Measurements from ENCODE around the gene ATF3. TPM values are rescaled to one million over a fixed set of nuclear protein-coding genes. Genes with fewer than 3 reads are reported as not detected.

ATF3 gene
- total and polyA plus RNA-seq, 4 donors: 1.1 to 8.8 (median 5.5) TPM

- no peak for TF ChIP-seq CTCF (IDR thresholded peaks at IDR 0.05; ENCODE audit: low read depth, low read length, missing input control)
- no peak for TF ChIP-seq YY1 (IDR thresholded peaks at IDR 0.05)
- no peak for TF ChIP-seq FOXA1 (IDR thresholded peaks at IDR 0.05)
- TF ChIP-seq HNF4A (conservative IDR thresholded peaks at IDR 0.05): no peak
- TF ChIP-seq TAF1 (conservative IDR thresholded peaks at IDR 0.05): peak; percentile 90
- no peak for TF ChIP-seq JUND (IDR thresholded peaks at IDR 0.05)
- TF ChIP-seq FOXA2 (IDR thresholded peaks at IDR 0.05): no peak
- TF ChIP-seq MAX (IDR thresholded peaks at IDR 0.05): no peak
- TF ChIP-seq GABPA (IDR thresholded peaks at IDR 0.05 in 1 of 2, conservative IDR thresholded peaks at IDR 0.05 in 1 of 2): no peak
Observed at GRCh38 chr1:212607913-212608391, 609 bp upstream of the ATF3 start (continued).

GRCh38 chr1:212608959-212609700 is 569 bp downstream of the ATF3 start:
- Histone ChIP-seq H3K4me1 (ENCODE audit: control insufficient read depth in 4 of 4, insufficient read depth in 4 of 4, low read length in 3 of 4) (peaks cover 0 to 19% (median 6%) of the 10 kb centered on the region in 4 donors), H3K27ac (ENCODE audit: low read depth in 1 of 2, low read length in 2 of 2) (peak overlapping the region; percentile 88 to 97), H3K9ac (ENCODE audit: low read depth in 1 of 2, low read length in 2 of 2) (peak overlapping the region; percentile 90 to 97), H3K36me3 (ENCODE audit: control insufficient read depth in 4 of 4, insufficient read depth in 3 of 4, low read depth in 1 of 4, low read length in 3 of 4) (no peaks in the 10 kb centered on the region), H3K9me3 (ENCODE audit: control insufficient read depth in 4 of 4, low read length in 3 of 4) (no peaks in the 10 kb centered on the region), H3K4me3 (ENCODE audit: low read depth in 1 of 3, low read length in 3 of 3) (peak overlapping the region; percentile 72 to 80 (median 78)), H3K27me3 (ENCODE audit: control insufficient read depth in 4 of 4, insufficient read depth in 4 of 4, low read length in 3 of 4) (no peaks in the 10 kb centered on the region)
- under 1% methylated on average over 75 of the region's 75 CpGs for WGBS
- peak; percentile 42 for DNase-seq (ENCODE audit: low spot score)
- TF ChIP-seq FOXA1 (IDR thresholded peaks at IDR 0.05) (no peak), TAF1 (conservative IDR thresholded peaks at IDR 0.05) (no peak), RXRA (IDR thresholded peaks at IDR 0.05) (no peak), CTCF (IDR thresholded peaks at IDR 0.05; ENCODE audit: low read depth, low read length, missing input control) (peak; percentile 35), ATF3 (IDR thresholded peaks at IDR 0.05) (no peak), MAX (IDR thresholded peaks at IDR 0.05) (no peak), YY1 (IDR thresholded peaks at IDR 0.05) (peak; percentile 27), NR2F2 (IDR thresholded peaks at IDR 0.05) (no peak), REST (IDR thresholded peaks at IDR 0.05) (peak; percentile 50), RAD21 (IDR thresholded peaks at IDR 0.05) (peak in 1 of 2 donors; percentile 48)
